Thoracic aorta (tissue), 2 donors: ENCODE data around the gene ARHGAP8. TPM values are rescaled to one million over a fixed set of nuclear protein-coding genes. Genes with fewer than 3 reads are reported as not detected.
"Not testable (repeated sequence)": the region's sequence is repeated elsewhere in the genome, so short reads cannot be mapped to it uniquely, and the experiment has no call there.

Experiments
- ATAC-seq: fragments of 150-250 bp; one replicate; pipeline ENCODE4 v1.8.0; 2017; ENCODE audit warnings: low read depth; ENCODE audit not compliant: insufficient number of reproducible peaks, low FRiP score
- DNase-seq: peaks from one replicate; pipeline ENCODE4 v3.0.0-alpha.2; 2020; ENCODE audit warnings: low spot score
- H3K27ac ChIP-seq, 2 donors: fragments of 200-600 bp; sonication (generic); 1 replicate in 1 of 2; 2 replicates in 1 of 2; pipeline ENCODE4 v1.5.1; 2016; ENCODE audit warnings: mild to moderate bottlenecking in 2 of 2, moderate library complexity in 2 of 2
- H3K27me3 ChIP-seq: fragments of 200-600 bp; sonication (generic); replicated peaks from 2 replicates; pipeline ENCODE4 v1.6.0; 2016; ENCODE audit warnings: mild to moderate bottlenecking; ENCODE audit not compliant: insufficient read depth
- H3K36me3 ChIP-seq: fragments of 200-600 bp; sonication (generic); one replicate; pipeline ENCODE4 v1.5.1; 2016
- H3K4me1 ChIP-seq, 2 donors: fragments of 200-600 bp; sonication (generic); 1 replicate in 1 of 2; 2 replicates in 1 of 2; pipeline versions ENCODE4 v1.5.1 to v1.6.0; 2016; ENCODE audit warnings: low read depth in 2 of 2, mild to moderate bottlenecking in 1 of 2; ENCODE audit not compliant: control insufficient read depth in 1 of 2
- H3K4me3 ChIP-seq: fragments of 200-600 bp; sonication (generic); 2 replicates; pipeline ENCODE4 v1.5.1; 2016; ENCODE audit warnings: mild to moderate bottlenecking
- H3K9me3 ChIP-seq: fragments of 200-600 bp; sonication (generic); 2 replicates; pipeline ENCODE4 v1.5.1; 2016
- total RNA-seq, 2 donors: library from RNA; depleted of rRNA; stranded (reverse); fragments of >200 nt; gene quantifications; one replicate each; pipeline versions ENCODE4 v1.1.0 to v1.2.3, GENCODE V29; 2016
- TF ChIP-seq, protein P1 (sequence below): fragments of 200-600 bp; sonication (generic); IDR thresholded peaks from one replicate; pipeline ENCODE4 v1.5.1; 2019; ENCODE audit warnings: antibody characterized with exemption

Gene ARHGAP8
- total RNA-seq, 2 donors from 2014 or later = 1.2 to 4.0 TPM

DNA sequence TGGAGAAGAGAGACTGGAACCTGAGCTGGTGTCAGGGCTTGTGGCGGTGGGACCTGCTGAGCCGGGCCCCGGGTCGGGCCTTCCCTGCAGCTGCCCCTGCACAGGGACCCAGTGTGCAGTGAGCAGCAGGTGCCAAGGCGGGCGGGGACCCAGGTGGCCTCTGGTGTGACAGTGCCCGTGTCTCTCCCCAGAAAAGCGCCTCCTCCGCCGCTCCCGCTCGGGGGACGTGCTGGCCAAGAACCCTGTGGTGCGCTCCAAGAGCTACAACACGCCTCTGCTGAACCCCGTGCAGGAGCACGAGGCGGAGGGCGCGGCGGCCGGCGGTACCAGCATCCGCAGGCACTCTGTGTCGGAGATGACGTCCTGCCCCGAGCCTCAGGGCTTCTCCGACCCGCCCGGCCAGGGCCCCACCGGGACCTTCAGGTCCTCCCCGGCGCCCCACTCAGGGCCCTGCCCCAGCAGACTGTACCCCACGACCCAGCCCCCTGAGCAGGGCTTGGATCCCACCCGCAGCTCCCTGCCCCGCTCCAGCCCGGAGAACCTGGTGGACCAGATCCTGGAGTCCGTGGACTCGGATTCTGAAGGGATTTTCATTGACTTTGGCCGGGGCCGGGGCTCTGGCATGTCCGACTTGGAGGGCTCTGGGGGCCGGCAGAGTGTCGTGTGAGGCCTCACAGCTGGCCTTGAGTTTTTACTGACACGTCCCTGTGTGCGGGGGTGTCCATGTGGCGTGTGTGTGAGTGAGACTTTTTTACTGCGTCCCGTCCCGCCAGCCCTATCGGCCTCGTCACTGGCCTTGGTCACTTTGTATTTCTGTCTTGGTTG lies 15.6 kb upstream of the ARHGAP8 start:
- no peak for DNase-seq
- TF ChIP-seq, protein P1, sequence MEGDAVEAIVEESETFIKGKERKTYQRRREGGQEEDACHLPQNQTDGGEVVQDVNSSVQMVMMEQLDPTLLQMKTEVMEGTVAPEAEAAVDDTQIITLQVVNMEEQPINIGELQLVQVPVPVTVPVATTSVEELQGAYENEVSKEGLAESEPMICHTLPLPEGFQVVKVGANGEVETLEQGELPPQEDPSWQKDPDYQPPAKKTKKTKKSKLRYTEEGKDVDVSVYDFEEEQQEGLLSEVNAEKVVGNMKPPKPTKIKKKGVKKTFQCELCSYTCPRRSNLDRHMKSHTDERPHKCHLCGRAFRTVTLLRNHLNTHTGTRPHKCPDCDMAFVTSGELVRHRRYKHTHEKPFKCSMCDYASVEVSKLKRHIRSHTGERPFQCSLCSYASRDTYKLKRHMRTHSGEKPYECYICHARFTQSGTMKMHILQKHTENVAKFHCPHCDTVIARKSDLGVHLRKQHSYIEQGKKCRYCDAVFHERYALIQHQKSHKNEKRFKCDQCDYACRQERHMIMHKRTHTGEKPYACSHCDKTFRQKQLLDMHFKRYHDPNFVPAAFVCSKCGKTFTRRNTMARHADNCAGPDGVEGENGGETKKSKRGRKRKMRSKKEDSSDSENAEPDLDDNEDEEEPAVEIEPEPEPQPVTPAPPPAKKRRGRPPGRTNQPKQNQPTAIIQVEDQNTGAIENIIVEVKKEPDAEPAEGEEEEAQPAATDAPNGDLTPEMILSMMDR = no peak
- no peak for ATAC-seq
- H3K36me3 ChIP-seq = no peaks in the 10 kb centered on the region
- no peaks in the 10 kb centered on the region for H3K4me1 ChIP-seq
- no peak overlapping the region for H3K27ac ChIP-seq
- H3K27me3 ChIP-seq = no peaks in the 10 kb centered on the region
- no peak overlapping the region for H3K4me3 ChIP-seq
- no peaks in the 10 kb centered on the region for H3K9me3 ChIP-seq

DNA sequence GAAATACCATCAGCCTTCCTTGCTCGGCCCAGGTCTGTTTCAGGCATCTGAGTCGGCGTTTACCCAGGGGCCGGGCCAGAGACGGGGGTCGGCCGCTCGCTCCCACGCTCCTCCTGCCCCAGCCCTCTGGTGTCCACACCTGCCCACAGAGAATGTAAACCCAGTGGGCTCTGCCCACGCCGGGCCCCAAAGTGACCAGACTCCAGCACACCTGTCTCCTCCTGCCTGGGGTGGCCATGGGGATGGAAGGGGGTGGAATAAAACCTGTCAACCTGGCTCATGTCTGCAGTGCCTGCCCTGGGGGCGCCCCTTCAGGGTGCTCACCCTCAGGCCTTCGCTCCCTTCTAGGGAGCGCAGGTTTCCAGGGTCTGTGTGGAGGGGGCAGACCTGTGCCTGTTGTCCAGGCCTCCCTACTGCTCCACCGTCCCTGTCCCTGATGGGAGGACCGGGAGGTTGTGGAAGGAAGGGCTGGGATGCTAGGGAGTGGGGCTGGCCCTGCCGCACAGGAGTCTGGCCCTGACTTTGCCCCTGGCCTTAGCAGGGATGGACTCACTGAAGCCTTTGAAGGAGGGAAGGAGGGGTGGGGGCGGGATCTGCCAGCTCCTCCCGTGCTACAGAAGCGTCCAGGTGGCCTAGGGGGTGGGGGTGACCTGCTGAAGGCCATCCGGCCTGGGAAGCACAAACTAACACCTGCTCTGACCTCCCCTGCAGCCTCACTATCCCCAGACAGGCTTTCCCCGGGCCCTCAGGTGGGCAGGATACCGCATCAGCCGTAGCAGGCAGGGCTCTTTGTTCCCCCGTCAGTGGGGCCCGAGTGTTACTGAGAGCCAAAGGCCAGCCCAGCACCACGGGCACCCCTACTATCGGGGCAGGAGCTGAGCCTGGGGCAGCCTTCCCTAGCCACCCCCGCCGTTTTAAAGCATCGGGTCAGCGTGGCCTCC lies 14.7 kb upstream of the ARHGAP8 start:
- H3K4me3 ChIP-seq = no peak overlapping the region
- no peaks in the 10 kb centered on the region for H3K9me3 ChIP-seq
- TF ChIP-seq, protein P1 = no peak
- no peaks in the 10 kb centered on the region for H3K36me3 ChIP-seq
- H3K4me1 ChIP-seq = no peaks in the 10 kb centered on the region
- DNase-seq (no peak), ATAC-seq (no peak)
- no peak overlapping the region for H3K27ac ChIP-seq
- no peaks in the 10 kb centered on the region for H3K27me3 ChIP-seq

DNA sequence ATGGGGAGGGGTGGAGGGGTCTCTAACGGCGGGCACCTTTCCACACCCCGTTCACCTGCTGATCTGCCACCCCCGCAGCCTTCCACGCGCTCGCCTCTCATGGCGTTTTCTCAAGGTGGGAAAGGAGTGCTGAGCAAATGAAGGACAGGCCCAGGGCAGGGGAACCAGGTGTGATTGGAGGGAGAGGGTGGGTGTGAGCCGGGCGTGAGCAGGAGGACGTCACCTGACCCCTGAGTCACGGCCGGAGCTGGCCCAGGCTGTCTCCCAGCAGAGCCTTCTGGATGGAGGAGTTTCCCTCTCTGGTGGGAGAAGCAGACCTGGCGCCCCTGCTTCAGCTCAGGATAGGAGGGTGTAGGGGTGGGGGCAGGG lies 14.0 kb upstream of the ARHGAP8 start:
- ATAC-seq (no peak), DNase-seq (no peak)
- no peaks in the 10 kb centered on the region for H3K9me3 ChIP-seq
- TF ChIP-seq, protein P1 = no peak
- no peaks in the 10 kb centered on the region for H3K4me1 ChIP-seq
- no peaks in the 10 kb centered on the region for H3K27me3 ChIP-seq
- H3K36me3 ChIP-seq = no peaks in the 10 kb centered on the region
- no peak overlapping the region for H3K27ac ChIP-seq
- H3K4me3 ChIP-seq = no peak overlapping the region

DNA sequence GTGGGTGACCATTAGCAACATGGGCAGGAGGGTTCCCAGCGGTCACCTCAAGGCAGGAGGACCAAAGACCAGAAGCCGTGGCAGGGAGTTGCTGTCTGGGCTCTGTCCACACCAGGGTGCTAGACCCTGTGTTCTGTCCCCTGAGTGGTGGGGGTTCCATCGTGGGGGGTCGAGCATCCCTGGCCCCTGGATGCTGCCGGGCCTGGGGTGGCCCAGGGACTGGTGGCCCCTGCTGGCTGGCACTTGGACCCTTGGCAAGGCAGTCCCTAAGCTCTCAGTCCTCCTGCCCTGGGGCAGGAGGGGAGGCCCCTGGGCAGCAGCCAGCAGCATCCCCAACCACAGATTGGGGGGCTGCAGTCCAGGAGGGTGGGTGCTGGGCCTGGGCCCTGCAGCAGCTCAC lies 13.4 kb upstream of the ARHGAP8 start:
- Histone ChIP-seq H3K4me3 (no peak overlapping the region), H3K36me3 (no peaks in the 10 kb centered on the region), H3K27ac (no peak overlapping the region), H3K4me1 (no peaks in the 10 kb centered on the region), H3K27me3 (no peaks in the 10 kb centered on the region), H3K9me3 (no peaks in the 10 kb centered on the region)
- no peak for ATAC-seq
- DNase-seq = no peak
- TF ChIP-seq, protein P1 = no peak

DNA sequence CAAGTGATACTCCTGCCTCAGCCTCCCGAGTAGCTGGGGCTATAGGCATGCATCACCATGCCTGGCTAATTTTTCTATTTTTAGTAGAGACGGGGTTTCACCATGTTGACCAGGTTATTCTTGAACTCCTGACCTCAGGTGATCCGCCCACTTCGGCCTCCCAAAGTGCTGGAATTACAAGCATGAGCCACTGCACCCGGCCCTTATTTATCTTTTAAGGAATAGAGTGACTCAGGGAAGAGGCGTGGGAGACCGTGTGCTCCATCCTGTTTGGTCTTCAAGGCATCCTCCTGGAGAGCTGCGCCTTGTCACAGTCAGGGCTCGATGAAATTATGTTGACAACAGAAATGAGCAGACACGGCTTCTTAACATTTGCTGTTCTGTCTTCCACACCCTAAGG lies 12.7 kb upstream of the ARHGAP8 start:
- H3K27ac ChIP-seq, H3K4me1 ChIP-seq, H3K27me3 ChIP-seq, DNase-seq, H3K4me3 ChIP-seq, H3K36me3 ChIP-seq, ATAC-seq, H3K9me3 ChIP-seq: not testable (repeated sequence)
